A204.1 (cell line): ENCODE results near the gene GRIA1.
"Not testable (repeated sequence)": the region's sequence is repeated elsewhere in the genome, so short reads cannot be mapped to it uniquely, and the experiment has no call there.

Source experiments
- FAIRE-seq: peaks from 2 replicates; lab custom pipeline; 2012; peaks lifted over from hg19 to GRCh38; lab: Jason Lieb, UNC

Gene GRIA1

DNA sequence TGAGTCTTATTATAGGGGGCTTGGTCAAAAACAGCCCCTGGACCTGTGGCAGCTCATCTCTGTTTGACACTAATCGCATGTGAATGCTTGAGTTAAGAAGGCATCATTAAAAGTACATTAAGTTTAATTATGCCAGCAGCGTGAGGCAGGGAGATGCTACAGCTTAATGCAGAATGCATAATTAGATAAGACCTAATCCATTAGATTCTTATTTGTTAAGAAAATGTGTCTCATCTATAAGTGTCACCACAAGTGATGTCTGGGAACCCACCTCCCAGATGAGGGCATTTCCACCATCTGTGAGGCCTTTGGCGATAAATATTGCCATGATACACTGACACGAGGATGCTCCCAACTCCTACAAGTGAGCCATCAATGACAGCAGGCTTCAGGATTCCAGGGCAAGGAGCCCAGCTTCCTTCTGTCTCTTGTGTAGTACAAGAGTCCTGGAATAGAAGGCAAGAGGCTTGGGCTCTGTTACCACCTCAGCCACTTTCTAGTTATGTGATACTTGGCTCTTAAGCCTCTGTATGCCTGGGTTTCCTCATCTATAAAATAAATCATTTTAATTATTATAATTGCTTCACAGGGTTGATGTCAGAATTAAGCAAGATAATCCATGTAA lies 345.5 kb downstream of the GRIA1 start:
- FAIRE-seq = no peak

DNA sequence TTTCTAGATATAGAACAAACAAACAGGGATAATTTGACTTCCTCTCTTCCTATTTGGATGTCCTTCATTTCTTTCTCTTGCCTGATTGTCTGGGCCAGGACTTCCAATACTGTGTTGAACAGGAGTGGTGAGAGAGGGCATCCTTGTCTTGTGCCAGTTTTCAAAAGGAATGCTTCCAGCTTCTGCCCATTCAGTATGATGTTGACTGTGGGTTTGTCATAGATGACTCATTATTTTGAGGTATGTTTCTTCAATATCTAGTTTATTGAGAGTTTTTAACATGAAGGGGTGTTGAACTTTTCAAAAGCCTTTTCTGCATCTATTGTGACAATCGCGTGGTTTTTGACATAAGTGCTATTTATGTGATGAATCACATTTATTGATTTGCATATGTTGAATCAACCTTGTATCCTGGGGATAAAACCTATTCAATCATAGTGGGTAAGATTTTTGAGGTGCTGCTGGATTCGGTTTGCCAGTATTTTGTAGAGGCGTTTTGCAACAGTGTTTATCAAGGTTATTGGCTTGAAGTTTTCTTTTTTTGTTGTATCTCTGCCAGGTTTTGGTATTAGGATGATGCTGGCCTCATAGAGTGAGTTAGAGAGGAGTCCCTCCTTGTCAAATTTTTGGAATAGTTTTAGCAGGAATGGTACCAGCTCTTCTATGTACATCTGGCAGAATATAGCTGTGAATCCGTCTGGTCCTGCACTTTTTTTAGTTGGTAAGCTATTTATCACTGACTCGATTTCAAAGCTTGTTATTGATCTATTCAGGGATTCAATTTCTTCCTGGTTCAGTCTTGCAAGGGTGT lies 359.0 kb downstream of the GRIA1 start:
- not testable (repeated sequence) for FAIRE-seq

DNA sequence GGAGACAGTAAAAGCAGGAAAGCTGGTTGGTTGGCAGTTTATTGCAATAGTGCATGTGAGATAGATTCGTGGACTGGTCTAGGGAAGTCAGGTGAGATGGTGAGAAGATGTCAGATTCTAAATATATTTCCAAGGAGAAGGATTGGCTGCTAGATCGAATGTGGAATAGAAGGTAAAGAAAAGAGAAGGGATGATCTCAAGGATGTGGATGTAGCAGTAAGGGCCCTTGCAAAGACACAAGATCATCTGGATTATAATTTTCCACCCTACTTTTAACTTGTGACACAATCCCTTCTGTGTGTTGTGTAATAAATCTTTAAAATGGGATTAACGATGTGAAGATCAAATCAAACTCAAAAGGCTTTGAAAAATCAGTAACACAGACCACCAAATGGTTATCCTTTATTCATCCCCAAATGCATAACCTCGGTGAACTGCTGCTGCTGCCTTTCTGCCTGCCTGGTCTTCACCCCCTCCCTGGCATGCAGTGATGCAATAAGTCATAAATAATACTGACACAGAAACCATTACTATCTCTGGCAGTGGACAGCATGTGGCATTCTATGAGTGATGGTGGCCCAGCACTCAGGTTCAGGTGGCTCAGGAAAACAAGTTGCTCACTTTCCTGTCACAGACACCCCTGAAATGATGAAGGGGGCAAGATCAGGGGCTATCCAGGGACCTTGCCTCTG lies 369.9 kb downstream of the GRIA1 start:
- no peak for FAIRE-seq

DNA sequence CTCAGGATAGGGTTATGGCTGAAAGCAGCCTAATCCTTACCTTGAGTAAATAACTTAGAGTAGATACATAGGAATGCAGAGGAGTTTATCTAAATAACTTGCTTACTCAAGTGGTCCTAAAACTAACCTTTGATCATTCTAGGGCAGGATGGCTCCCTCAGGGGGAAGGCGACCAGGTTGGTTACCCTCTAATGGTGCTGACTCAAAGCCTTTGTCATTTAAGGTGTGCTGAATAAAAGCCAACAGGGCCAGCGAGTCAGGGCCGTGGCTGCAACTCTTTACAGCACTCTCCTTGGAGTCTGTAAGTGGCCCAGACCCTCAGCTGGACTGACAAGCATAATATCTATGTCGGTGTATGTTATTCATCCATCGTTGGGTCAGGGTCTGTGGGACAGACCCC lies 372.4 kb downstream of the GRIA1 start:
- not testable (repeated sequence) for FAIRE-seq
